ENCODE results near the gene MT1H.
"Not testable (repeated sequence)": the region's sequence is repeated elsewhere in the genome, so short reads cannot be mapped to it uniquely, and the experiment has no call there.

The MT1H gene

GRCh38 chr16:56684926-56685590 lies 15.4 kb downstream of the MT1H start:
- no peak for DNase-seq (ENCODE audit: low read depth)

- DNase-seq (ENCODE audit: low read depth), result no peak
Measured at GRCh38 chr16:56686758-56687157, 17.1 kb downstream of the MT1H start.

GRCh38 chr16:56688762-56689161 lies 19.1 kb downstream of the MT1H start:
- DNase-seq (ENCODE audit: low read depth), result no peak

- DNase-seq (ENCODE audit: low read depth), result peak; percentile 38
Measured at GRCh38 chr16:56689171-56689570, 19.6 kb downstream of the MT1H start.

- DNase-seq (ENCODE audit: low read depth), result no peak
Measured at GRCh38 chr16:56690420-56691122, 21.0 kb downstream of the MT1H start.

GRCh38 chr16:56691885-56692284 lies 22.3 kb downstream of the MT1H start:
- DNase-seq (ENCODE audit: low read depth), result peak; percentile 61

- DNase-seq (ENCODE audit: low read depth), result no peak
Measured at GRCh38 chr16:56695246-56695645, 25.6 kb downstream of the MT1H start.

GRCh38 chr16:56697456-56698155 lies 28.0 kb downstream of the MT1H start:
- no peak for DNase-seq (ENCODE audit: low read depth)

- DNase-seq (ENCODE audit: low read depth), result no peak
Measured at GRCh38 chr16:56700195-56700594, 30.6 kb downstream of the MT1H start.

- no peak for DNase-seq (ENCODE audit: low read depth)
Measured at GRCh38 chr16:56700631-56701030, 31.0 kb downstream of the MT1H start.

- no peak for DNase-seq (ENCODE audit: low read depth)
Measured at GRCh38 chr16:56701534-56701933, 31.9 kb downstream of the MT1H start.

GRCh38 chr16:56702836-56703235 lies 33.2 kb downstream of the MT1H start:
- DNase-seq (ENCODE audit: low read depth), result no peak

- no peak for DNase-seq (ENCODE audit: low read depth)
Measured at GRCh38 chr16:56708525-56709442, 39.2 kb downstream of the MT1H start.

- DNase-seq (ENCODE audit: low read depth), result no peak
Measured at GRCh38 chr16:56709443-56710040, 39.9 kb downstream of the MT1H start.

- DNase-seq (ENCODE audit: low read depth), result no peak
Measured at GRCh38 chr16:56710181-56710737, 40.6 kb downstream of the MT1H start.

GRCh38 chr16:56711862-56712261 lies 42.2 kb downstream of the MT1H start:
- peak; percentile 48 for DNase-seq (ENCODE audit: low read depth)

- no peak for DNase-seq (ENCODE audit: low read depth)
Measured at GRCh38 chr16:56713794-56714193, 44.2 kb downstream of the MT1H start.

- no peak for DNase-seq (ENCODE audit: low read depth)
Measured at GRCh38 chr16:56715126-56715525, 45.5 kb downstream of the MT1H start.

GRCh38 chr16:56716761-56717160 lies 47.1 kb downstream of the MT1H start:
- DNase-seq (ENCODE audit: low read depth), result no peak

GRCh38 chr16:56717532-56717931 lies 47.9 kb downstream of the MT1H start:
- DNase-seq (ENCODE audit: low read depth), result not testable (repeated sequence)
